Cerebellar nuclear complex (tissue), 1 donor: ENCODE data around the gene CCNG1.
"Not testable (repeated sequence)": the region's sequence is repeated elsewhere in the genome, so short reads cannot be mapped to it uniquely, and the experiment has no call there.

Source experiments
- DNase-seq, 2 experiments: peaks; one replicate each; lab custom pipeline; 2025; lab: John Stamatoyannopoulos, UW

Gene CCNG1

GRCh38 chr5:163444526-163444925, 7.1 kb downstream of the CCNG1 start:
- DNase-seq: no peak

GRCh38 chr5:163445345-163445744, 8.0 kb downstream of the CCNG1 start:
- no peak for DNase-seq

- DNase-seq: no peak
Measured at GRCh38 chr5:163447191-163447590, 9.8 kb downstream of the CCNG1 start.

- DNase-seq: no peak
Measured at GRCh38 chr5:163447875-163448274, 10.5 kb downstream of the CCNG1 start.

GRCh38 chr5:163448491-163448890, 11.1 kb downstream of the CCNG1 start:
- DNase-seq: no peak

GRCh38 chr5:163451489-163451888, 14.1 kb downstream of the CCNG1 start:
- DNase-seq: no peak

GRCh38 chr5:163453705-163454104, 16.3 kb downstream of the CCNG1 start:
- DNase-seq: no peak

- DNase-seq: not testable (repeated sequence)
Measured at GRCh38 chr5:163455406-163455805, 18.0 kb downstream of the CCNG1 start.

GRCh38 chr5:163456029-163456589, 18.7 kb downstream of the CCNG1 start:
- no peak for DNase-seq

GRCh38 chr5:163456840-163457239, 19.4 kb downstream of the CCNG1 start:
- DNase-seq: no peak

- no peak for DNase-seq
Measured at GRCh38 chr5:163458778-163459385, 21.5 kb downstream of the CCNG1 start.

- no peak for DNase-seq
Measured at GRCh38 chr5:163459462-163459818, 22.0 kb downstream of the CCNG1 start.

GRCh38 chr5:163459819-163460561, 22.6 kb downstream of the CCNG1 start, which contains the start of gene NUDCD2:
Gene NUDCD2, minus strand, starts transcription at chr5:163460102. Its CDS starts 52 bp downstream, at chr5:163460050.
- peak; percentile 83 to 85 for DNase-seq

GRCh38 chr5:163460562-163461171, 23.3 kb downstream of the CCNG1 start, which contains the start of gene HMMR:
Gene HMMR, plus strand, starts transcription at chr5:163460632. Its CDS starts 61 bp downstream, at chr5:163460693.
- DNase-seq: no peak

- DNase-seq: no peak
Measured at GRCh38 chr5:163463063-163463435, 25.7 kb downstream of the CCNG1 start.

GRCh38 chr5:163467682-163468081, 30.3 kb downstream of the CCNG1 start:
- no peak for DNase-seq

- DNase-seq: no peak
Measured at GRCh38 chr5:163473635-163474243, 36.3 kb downstream of the CCNG1 start.

GRCh38 chr5:163475411-163475810, 38.0 kb downstream of the CCNG1 start:
- no peak for DNase-seq

GRCh38 chr5:163478126-163478981, 41.0 kb downstream of the CCNG1 start:
- DNase-seq: no peak

GRCh38 chr5:163478982-163479271, 41.5 kb downstream of the CCNG1 start:
- no peak for DNase-seq

- DNase-seq: no peak
Measured at GRCh38 chr5:163489055-163489744, 51.8 kb downstream of the CCNG1 start.
